Activated CD8-positive, alpha-beta memory T cell treated with anti-CD3 and anti-CD28 coated beads for 1 hour (primary cell): ENCODE data around the gene APBA2.

ENCODE experiments used
- DNase-seq, 2 donors: peaks; one replicate each; pipeline ENCODE4 v3.0.0-alpha.2; 2020; ENCODE audit warnings: low read depth in 1 of 2; ENCODE audit errors: extremely low read depth in 1 of 2

APBA2 gene

GRCh38 chr15:29128671-29129070 lies 242.9 kb downstream of the APBA2 start:
- DNase-seq: no peak

- no peak for DNase-seq
Observed at GRCh38 chr15:29129221-29129620, 243.4 kb downstream of the APBA2 start.

- DNase-seq: no peak
Observed at GRCh38 chr15:29129926-29130325, 244.2 kb downstream of the APBA2 start.

- no peak for DNase-seq
Observed at GRCh38 chr15:29130476-29130875, 244.7 kb downstream of the APBA2 start.

GRCh38 chr15:29130951-29131839 lies 245.4 kb downstream of the APBA2 start:
- no peak for DNase-seq

GRCh38 chr15:29131840-29132420 lies 246.2 kb downstream of the APBA2 start:
- no peak for DNase-seq

GRCh38 chr15:29132735-29133181 lies 247.0 kb downstream of the APBA2 start:
- no peak for DNase-seq

- DNase-seq: no peak
Observed at GRCh38 chr15:29133321-29133720, 247.5 kb downstream of the APBA2 start.

- no peak for DNase-seq
Observed at GRCh38 chr15:29133791-29134190, 248.0 kb downstream of the APBA2 start.

- no peak for DNase-seq
Observed at GRCh38 chr15:29134239-29134638, 248.5 kb downstream of the APBA2 start.

- no peak for DNase-seq
Observed at GRCh38 chr15:29134641-29135308, 249.0 kb downstream of the APBA2 start.

- DNase-seq: no peak
Observed at GRCh38 chr15:29135309-29135657, 249.5 kb downstream of the APBA2 start.

GRCh38 chr15:29135702-29136646 lies 250.2 kb downstream of the APBA2 start:
- no peak for DNase-seq

- DNase-seq: no peak
Observed at GRCh38 chr15:29138260-29138659, 252.5 kb downstream of the APBA2 start.

- DNase-seq: no peak
Observed at GRCh38 chr15:29139072-29139471, 253.3 kb downstream of the APBA2 start.

- DNase-seq: peak in 1 of 2 donors; percentile 38
Observed at GRCh38 chr15:29139540-29140459, 254.0 kb downstream of the APBA2 start.

GRCh38 chr15:29140475-29141307 lies 254.9 kb downstream of the APBA2 start:
- DNase-seq: no peak

GRCh38 chr15:29141308-29142128 lies 255.7 kb downstream of the APBA2 start:
- DNase-seq: no peak
